Measurements from ENCODE around the gene PRTG.

PRTG gene

DNA sequence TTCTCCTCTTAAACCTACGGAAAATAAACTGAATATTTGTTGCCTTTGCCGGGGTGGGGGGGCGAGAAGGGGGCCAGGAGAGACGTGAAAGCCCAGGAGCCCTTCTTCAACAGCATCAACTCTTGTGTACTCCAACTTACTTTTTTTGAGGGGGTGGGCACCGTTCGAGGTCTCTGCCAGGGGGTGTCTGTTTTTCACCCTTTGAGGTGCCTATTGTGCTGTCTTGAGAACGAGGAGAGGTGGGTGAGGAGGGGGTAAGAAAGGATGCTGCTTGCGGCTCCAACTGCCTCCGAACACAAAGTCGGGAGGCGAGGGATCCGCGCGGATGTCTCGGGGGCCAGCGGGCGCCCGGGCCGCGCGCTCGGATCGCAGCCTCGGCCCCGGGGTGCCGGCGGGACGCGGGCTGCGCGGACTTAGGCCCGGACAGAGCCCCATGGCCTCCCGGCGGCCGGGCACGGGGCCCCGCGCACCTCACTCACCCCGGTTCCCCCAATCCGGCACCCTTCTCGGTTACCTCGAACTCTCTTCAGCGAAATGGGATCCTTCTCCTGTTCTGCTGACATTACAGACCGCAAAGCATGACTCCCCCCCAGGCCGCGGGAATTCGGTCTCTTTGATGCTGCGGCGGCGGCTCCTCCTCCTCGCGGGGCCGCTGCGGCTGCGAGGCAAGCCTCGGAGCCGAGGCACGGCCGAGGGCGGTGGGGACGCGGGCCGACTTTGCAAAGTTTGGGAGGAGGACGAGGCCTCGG is 155.5 kb downstream of the PRTG start:
- peak; percentile 42 for DNase-seq (ENCODE audit: extremely low spot score)
- TF ChIP-seq FOXK2 (IDR thresholded peaks at IDR 0.05) (no peak), L3MBTL2 (conservative IDR thresholded peaks at IDR 0.05) (no peak; the same call in 1 of the 2 replicates), BHLHE40 (IDR thresholded peaks at IDR 0.05; ENCODE audit: borderline replicate concordance) (no peak), SUZ12 (IDR thresholded peaks at IDR 0.05) (no peak), FOXM1 (IDR thresholded peaks at IDR 0.05; ENCODE audit: borderline replicate concordance) (no peak), NFRKB (IDR thresholded peaks at IDR 0.05) (no peak), HDGF (IDR thresholded peaks at IDR 0.05; ENCODE audit: borderline replicate concordance) (no peak), ZNF384 (IDR thresholded peaks at IDR 0.05) (no peak), TARDBP (IDR thresholded peaks at IDR 0.05) (no peak), SP1 (IDR thresholded peaks at IDR 0.05) (no peak), LEF1 (IDR thresholded peaks at IDR 0.05; ENCODE audit: borderline replicate concordance) (no peak), ARNT (IDR thresholded peaks at IDR 0.05) (no peak), CTBP1 (IDR thresholded peaks at IDR 0.05; ENCODE audit: borderline replicate concordance) (no peak), ELF4 (IDR thresholded peaks at IDR 0.05) (no peak), FOXA1 (IDR thresholded peaks at IDR 0.05) (no peak)
- TF ChIP-seq, protein P1, sequence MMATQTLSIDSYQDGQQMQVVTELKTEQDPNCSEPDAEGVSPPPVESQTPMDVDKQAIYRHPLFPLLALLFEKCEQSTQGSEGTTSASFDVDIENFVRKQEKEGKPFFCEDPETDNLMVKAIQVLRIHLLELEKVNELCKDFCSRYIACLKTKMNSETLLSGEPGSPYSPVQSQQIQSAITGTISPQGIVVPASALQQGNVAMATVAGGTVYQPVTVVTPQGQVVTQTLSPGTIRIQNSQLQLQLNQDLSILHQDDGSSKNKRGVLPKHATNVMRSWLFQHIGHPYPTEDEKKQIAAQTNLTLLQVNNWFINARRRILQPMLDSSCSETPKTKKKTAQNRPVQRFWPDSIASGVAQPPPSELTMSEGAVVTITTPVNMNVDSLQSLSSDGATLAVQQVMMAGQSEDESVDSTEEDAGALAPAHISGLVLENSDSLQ (IDR thresholded peaks at IDR 0.05): no peak
- CTCF ChIA-PET: no interaction called here
- POLR2A ChIA-PET: no interaction called here

GRCh38 chr15:55586808-55587207 is 156.1 kb downstream of the PRTG start:
- no peak for DNase-seq (ENCODE audit: extremely low spot score)
- TF ChIP-seq FOXA1 (IDR thresholded peaks at IDR 0.05) (no peak), SUZ12 (IDR thresholded peaks at IDR 0.05) (no peak)
- ChIA-PET POLR2A (no interaction called here), CTCF (no interaction called here)

GRCh38 chr15:55576943-55577342 is 166.0 kb downstream of the PRTG start:
- no peak for TF ChIP-seq FOXA1 (IDR thresholded peaks at IDR 0.05)
- TF ChIP-seq L3MBTL2 (conservative IDR thresholded peaks at IDR 0.05): no peak
- no peak for TF ChIP-seq FOXK2 (IDR thresholded peaks at IDR 0.05)
- no peak for TF ChIP-seq ARNT (IDR thresholded peaks at IDR 0.05)
- no peak for TF ChIP-seq ZNF384 (IDR thresholded peaks at IDR 0.05)
- no peak for TF ChIP-seq ELF4 (IDR thresholded peaks at IDR 0.05)
- TF ChIP-seq HDGF (IDR thresholded peaks at IDR 0.05; ENCODE audit: borderline replicate concordance): no peak
- no peak for TF ChIP-seq BHLHE40 (IDR thresholded peaks at IDR 0.05; ENCODE audit: borderline replicate concordance)
- no peak for TF ChIP-seq TARDBP (IDR thresholded peaks at IDR 0.05)
- no peak for TF ChIP-seq NFRKB (IDR thresholded peaks at IDR 0.05)
- no peak for TF ChIP-seq SUZ12 (IDR thresholded peaks at IDR 0.05)
- no peak for TF ChIP-seq LEF1 (IDR thresholded peaks at IDR 0.05; ENCODE audit: borderline replicate concordance)
- no peak for TF ChIP-seq CTBP1 (IDR thresholded peaks at IDR 0.05; ENCODE audit: borderline replicate concordance)
- no peak for TF ChIP-seq SP1 (IDR thresholded peaks at IDR 0.05)
- ChIA-PET CTCF (interaction anchor here (0.6 kb wide), 1 partner anchor 9 kb away, joined by 3 read pairs; no protein-coding TSS in a partner anchor), POLR2A (no interaction called here)
- DNase-seq (ENCODE audit: extremely low spot score): no peak

- CTCF ChIA-PET: no interaction called here
Measured at GRCh38 chr15:55574096-55574495, 168.9 kb downstream of the PRTG start.

GRCh38 chr15:55573224-55573623 is 169.7 kb downstream of the PRTG start:
- ChIA-PET POLR2A (no interaction called here), CTCF (no interaction called here)
- DNase-seq (ENCODE audit: extremely low spot score): no peak
- no peak for TF ChIP-seq BHLHE40 (IDR thresholded peaks at IDR 0.05; ENCODE audit: borderline replicate concordance)
- no peak for TF ChIP-seq ELF4 (IDR thresholded peaks at IDR 0.05)
- TF ChIP-seq SP1 (IDR thresholded peaks at IDR 0.05): no peak
- no peak for TF ChIP-seq ZNF384 (IDR thresholded peaks at IDR 0.05)
- TF ChIP-seq, protein P1 (IDR thresholded peaks at IDR 0.05): no peak
- no peak for TF ChIP-seq FOXA1 (IDR thresholded peaks at IDR 0.05)
- TF ChIP-seq SUZ12 (IDR thresholded peaks at IDR 0.05): no peak
- no peak for TF ChIP-seq LEF1 (IDR thresholded peaks at IDR 0.05; ENCODE audit: borderline replicate concordance)
- no peak for TF ChIP-seq NFRKB (IDR thresholded peaks at IDR 0.05)
- TF ChIP-seq FOXM1 (IDR thresholded peaks at IDR 0.05; ENCODE audit: borderline replicate concordance): no peak
- no peak for TF ChIP-seq CTBP1 (IDR thresholded peaks at IDR 0.05; ENCODE audit: borderline replicate concordance)
- TF ChIP-seq HDGF (IDR thresholded peaks at IDR 0.05; ENCODE audit: borderline replicate concordance): no peak
- no peak for TF ChIP-seq L3MBTL2 (conservative IDR thresholded peaks at IDR 0.05)
- TF ChIP-seq TARDBP (IDR thresholded peaks at IDR 0.05): no peak

More at GRCh38 chr15:55574096-55574495, 168.9 kb downstream of the PRTG start:
- POLR2A ChIA-PET: no interaction called here
- no peak for DNase-seq (ENCODE audit: extremely low spot score)
- TF ChIP-seq SP1 (IDR thresholded peaks at IDR 0.05) (no peak), FOXA1 (IDR thresholded peaks at IDR 0.05) (no peak), CTBP1 (IDR thresholded peaks at IDR 0.05; ENCODE audit: borderline replicate concordance) (no peak), SUZ12 (IDR thresholded peaks at IDR 0.05) (no peak), L3MBTL2 (conservative IDR thresholded peaks at IDR 0.05) (no peak), TARDBP (IDR thresholded peaks at IDR 0.05) (no peak), BHLHE40 (IDR thresholded peaks at IDR 0.05; ENCODE audit: borderline replicate concordance) (no peak), ELF4 (IDR thresholded peaks at IDR 0.05) (no peak), ARNT (IDR thresholded peaks at IDR 0.05) (no peak), LEF1 (IDR thresholded peaks at IDR 0.05; ENCODE audit: borderline replicate concordance) (no peak), FOXK2 (IDR thresholded peaks at IDR 0.05) (no peak), NFRKB (IDR thresholded peaks at IDR 0.05) (no peak), ZNF384 (IDR thresholded peaks at IDR 0.05) (no peak), HDGF (IDR thresholded peaks at IDR 0.05; ENCODE audit: borderline replicate concordance) (no peak), FOXM1 (IDR thresholded peaks at IDR 0.05; ENCODE audit: borderline replicate concordance) (no peak)
- TF ChIP-seq, protein P1 (IDR thresholded peaks at IDR 0.05): no peak

All from HEK293T (cell line).